Fibroblast of the aortic adventitia (primary cell): ENCODE measurements around the gene ARHGAP15. TPM values are rescaled to one million over a fixed set of nuclear protein-coding genes. Genes with fewer than 3 reads are reported as not detected.

Experiments used
- DNase-seq: peaks from one replicate; pipeline ENCODE4 v3.0.0-alpha.2; 2010; ENCODE audit warnings: low read depth
- H3K4me3 ChIP-seq: 2 replicates; pipeline ENCODE4 v1.5.1; 2011; ENCODE audit warnings: low read depth, mild to moderate bottlenecking, control low read depth, low read length, moderate library complexity
- CTCF ChIP-seq: IDR thresholded peaks from 2 replicates; pipeline ENCODE4 v1.5.1; 2011; ENCODE audit warnings: mild to moderate bottlenecking, low read length, control low read depth, inconsistent platforms; ENCODE audit not compliant: insufficient read depth
- total RNA-seq: library from RNA; depleted of rRNA; stranded (reverse); fragments of >200 nt; gene quantifications from 2 replicates; pipeline ENCODE4 v1.2.3, GENCODE V29; 2012; ENCODE audit warnings: low replicate concordance

ARHGAP15 gene
- total RNA-seq, 1 donor: not detected

- no peak overlapping the region for H3K4me3 ChIP-seq
- no peak for TF ChIP-seq CTCF
- DNase-seq: no peak
Measured at GRCh38 chr2:143704451-143705106, 575.4 kb downstream of the ARHGAP15 start.

GRCh38 chr2:143705108-143705707, 576.0 kb downstream of the ARHGAP15 start:
- DNase-seq: peak; percentile 62

GRCh38 chr2:143706354-143706753, 577.1 kb downstream of the ARHGAP15 start:
- DNase-seq: no peak
- no peak overlapping the region for H3K4me3 ChIP-seq
- no peak for TF ChIP-seq CTCF

More at GRCh38 chr2:143705108-143705707, 576.0 kb downstream of the ARHGAP15 start:
- H3K4me3 ChIP-seq: no peak overlapping the region
- TF ChIP-seq CTCF: no peak

- no peak for TF ChIP-seq CTCF
- DNase-seq: no peak
- H3K4me3 ChIP-seq: no peak overlapping the region
Measured at GRCh38 chr2:143708682-143709081, 579.5 kb downstream of the ARHGAP15 start.

- no peak overlapping the region for H3K4me3 ChIP-seq
- no peak for TF ChIP-seq CTCF
- no peak for DNase-seq
Measured at GRCh38 chr2:143710196-143710595, 581.0 kb downstream of the ARHGAP15 start.

GRCh38 chr2:143710879-143711278, 581.7 kb downstream of the ARHGAP15 start:
- H3K4me3 ChIP-seq: no peak overlapping the region
- DNase-seq: no peak
- TF ChIP-seq CTCF: no peak
